H1 (cell line): ENCODE data around the gene OTOS. TPM values are rescaled to one million over a fixed set of nuclear protein-coding genes. Genes with fewer than 3 reads are reported as not detected.

Experiments
- GTF2F1 ChIP-seq: IDR thresholded peaks from 2 replicates; pipeline ENCODE4 v1.6.1; 2012; ENCODE audit warnings: low read depth, low read length, improper control_type of control experiment, borderline replicate concordance
- polyA plus RNA-seq, 7 experiments: library from polyadenylated mRNA; depleted of rRNA in 3 of 7; stranded (reverse) in 5 of 7; unstranded in 2 of 7; fragments of >200 nt in 5 of 7; fragments of 200-250 nt in 2 of 7; gene quantifications; 1 replicate in 5 of 7; 2 replicates in 1 of 7; 4 replicates in 1 of 7; pipeline versions ENCODE4 v1.2.1 to v1.2.3, GENCODE V29; 2011 to 2013; ENCODE audit warnings: missing spikeins in 2 of 7, mixed read lengths in 2 of 7
- total RNA-seq: library from RNA; stranded (reverse); fragmentation: NEBNext Ultra II Directional; extraction: Animal tissue kit (Norgen Biotek cat#: 25700); gene quantifications from 2 replicates; pipeline ENCODE4 v1.2.1, GENCODE V29; 2021
- TF ChIP-seq, protein P1 (sequence below): IDR thresholded peaks from 2 replicates; pipeline ENCODE4 v1.6.1; 2012; ENCODE audit warnings: low read length, inconsistent platforms
- TF ChIP-seq, protein P2 (sequence below): IDR thresholded peaks from 2 replicates; pipeline ENCODE4 v1.6.1; 2012; ENCODE audit warnings: inconsistent platforms
- TF ChIP-seq, protein P3 (sequence below): fragments of 300-600 bp; sonication (generic); IDR thresholded peaks from 2 replicates; pipeline ENCODE4 v1.7.1; 2012; ENCODE audit warnings: low read length, moderate library complexity, mild to moderate bottlenecking, inconsistent platforms; ENCODE audit not compliant: insufficient replicate concordance

OTOS gene
- total and polyA plus RNA-seq, 2 of the 8 experiments (the other 6 are each of a cell fraction or from before 2014, with no cell fraction given): 0.17 TPM; not detected in 1

DNA sequence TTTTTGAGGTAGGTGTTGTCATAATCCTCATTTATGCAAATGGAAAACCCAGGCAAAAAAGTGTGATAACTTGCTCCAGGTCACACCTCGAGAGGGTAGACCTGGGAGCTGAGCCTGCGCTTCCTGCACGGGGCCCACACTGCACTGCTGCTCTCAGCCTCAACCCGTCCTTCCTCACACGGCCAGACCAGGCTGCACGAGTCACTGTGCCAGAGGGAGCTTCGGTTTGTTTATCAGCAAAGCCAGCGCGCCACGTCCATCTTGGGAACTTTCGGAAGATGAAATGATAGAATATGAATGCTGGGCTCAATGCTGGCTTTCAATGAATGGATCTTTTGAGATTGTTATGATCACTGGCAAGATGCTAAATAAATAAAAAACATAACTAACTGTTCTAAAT, 18.8 kb downstream of the OTOS start (continued):
- TF ChIP-seq, protein P1, sequence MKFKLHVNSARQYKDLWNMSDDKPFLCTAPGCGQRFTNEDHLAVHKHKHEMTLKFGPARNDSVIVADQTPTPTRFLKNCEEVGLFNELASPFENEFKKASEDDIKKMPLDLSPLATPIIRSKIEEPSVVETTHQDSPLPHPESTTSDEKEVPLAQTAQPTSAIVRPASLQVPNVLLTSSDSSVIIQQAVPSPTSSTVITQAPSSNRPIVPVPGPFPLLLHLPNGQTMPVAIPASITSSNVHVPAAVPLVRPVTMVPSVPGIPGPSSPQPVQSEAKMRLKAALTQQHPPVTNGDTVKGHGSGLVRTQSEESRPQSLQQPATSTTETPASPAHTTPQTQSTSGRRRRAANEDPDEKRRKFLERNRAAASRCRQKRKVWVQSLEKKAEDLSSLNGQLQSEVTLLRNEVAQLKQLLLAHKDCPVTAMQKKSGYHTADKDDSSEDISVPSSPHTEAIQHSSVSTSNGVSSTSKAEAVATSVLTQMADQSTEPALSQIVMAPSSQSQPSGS: no peak
- TF ChIP-seq GTF2F1: no peak
- TF ChIP-seq, protein P2, sequence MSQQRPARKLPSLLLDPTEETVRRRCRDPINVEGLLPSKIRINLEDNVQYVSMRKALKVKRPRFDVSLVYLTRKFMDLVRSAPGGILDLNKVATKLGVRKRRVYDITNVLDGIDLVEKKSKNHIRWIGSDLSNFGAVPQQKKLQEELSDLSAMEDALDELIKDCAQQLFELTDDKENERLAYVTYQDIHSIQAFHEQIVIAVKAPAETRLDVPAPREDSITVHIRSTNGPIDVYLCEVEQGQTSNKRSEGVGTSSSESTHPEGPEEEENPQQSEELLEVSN: no peak
- TF ChIP-seq, protein P3, sequence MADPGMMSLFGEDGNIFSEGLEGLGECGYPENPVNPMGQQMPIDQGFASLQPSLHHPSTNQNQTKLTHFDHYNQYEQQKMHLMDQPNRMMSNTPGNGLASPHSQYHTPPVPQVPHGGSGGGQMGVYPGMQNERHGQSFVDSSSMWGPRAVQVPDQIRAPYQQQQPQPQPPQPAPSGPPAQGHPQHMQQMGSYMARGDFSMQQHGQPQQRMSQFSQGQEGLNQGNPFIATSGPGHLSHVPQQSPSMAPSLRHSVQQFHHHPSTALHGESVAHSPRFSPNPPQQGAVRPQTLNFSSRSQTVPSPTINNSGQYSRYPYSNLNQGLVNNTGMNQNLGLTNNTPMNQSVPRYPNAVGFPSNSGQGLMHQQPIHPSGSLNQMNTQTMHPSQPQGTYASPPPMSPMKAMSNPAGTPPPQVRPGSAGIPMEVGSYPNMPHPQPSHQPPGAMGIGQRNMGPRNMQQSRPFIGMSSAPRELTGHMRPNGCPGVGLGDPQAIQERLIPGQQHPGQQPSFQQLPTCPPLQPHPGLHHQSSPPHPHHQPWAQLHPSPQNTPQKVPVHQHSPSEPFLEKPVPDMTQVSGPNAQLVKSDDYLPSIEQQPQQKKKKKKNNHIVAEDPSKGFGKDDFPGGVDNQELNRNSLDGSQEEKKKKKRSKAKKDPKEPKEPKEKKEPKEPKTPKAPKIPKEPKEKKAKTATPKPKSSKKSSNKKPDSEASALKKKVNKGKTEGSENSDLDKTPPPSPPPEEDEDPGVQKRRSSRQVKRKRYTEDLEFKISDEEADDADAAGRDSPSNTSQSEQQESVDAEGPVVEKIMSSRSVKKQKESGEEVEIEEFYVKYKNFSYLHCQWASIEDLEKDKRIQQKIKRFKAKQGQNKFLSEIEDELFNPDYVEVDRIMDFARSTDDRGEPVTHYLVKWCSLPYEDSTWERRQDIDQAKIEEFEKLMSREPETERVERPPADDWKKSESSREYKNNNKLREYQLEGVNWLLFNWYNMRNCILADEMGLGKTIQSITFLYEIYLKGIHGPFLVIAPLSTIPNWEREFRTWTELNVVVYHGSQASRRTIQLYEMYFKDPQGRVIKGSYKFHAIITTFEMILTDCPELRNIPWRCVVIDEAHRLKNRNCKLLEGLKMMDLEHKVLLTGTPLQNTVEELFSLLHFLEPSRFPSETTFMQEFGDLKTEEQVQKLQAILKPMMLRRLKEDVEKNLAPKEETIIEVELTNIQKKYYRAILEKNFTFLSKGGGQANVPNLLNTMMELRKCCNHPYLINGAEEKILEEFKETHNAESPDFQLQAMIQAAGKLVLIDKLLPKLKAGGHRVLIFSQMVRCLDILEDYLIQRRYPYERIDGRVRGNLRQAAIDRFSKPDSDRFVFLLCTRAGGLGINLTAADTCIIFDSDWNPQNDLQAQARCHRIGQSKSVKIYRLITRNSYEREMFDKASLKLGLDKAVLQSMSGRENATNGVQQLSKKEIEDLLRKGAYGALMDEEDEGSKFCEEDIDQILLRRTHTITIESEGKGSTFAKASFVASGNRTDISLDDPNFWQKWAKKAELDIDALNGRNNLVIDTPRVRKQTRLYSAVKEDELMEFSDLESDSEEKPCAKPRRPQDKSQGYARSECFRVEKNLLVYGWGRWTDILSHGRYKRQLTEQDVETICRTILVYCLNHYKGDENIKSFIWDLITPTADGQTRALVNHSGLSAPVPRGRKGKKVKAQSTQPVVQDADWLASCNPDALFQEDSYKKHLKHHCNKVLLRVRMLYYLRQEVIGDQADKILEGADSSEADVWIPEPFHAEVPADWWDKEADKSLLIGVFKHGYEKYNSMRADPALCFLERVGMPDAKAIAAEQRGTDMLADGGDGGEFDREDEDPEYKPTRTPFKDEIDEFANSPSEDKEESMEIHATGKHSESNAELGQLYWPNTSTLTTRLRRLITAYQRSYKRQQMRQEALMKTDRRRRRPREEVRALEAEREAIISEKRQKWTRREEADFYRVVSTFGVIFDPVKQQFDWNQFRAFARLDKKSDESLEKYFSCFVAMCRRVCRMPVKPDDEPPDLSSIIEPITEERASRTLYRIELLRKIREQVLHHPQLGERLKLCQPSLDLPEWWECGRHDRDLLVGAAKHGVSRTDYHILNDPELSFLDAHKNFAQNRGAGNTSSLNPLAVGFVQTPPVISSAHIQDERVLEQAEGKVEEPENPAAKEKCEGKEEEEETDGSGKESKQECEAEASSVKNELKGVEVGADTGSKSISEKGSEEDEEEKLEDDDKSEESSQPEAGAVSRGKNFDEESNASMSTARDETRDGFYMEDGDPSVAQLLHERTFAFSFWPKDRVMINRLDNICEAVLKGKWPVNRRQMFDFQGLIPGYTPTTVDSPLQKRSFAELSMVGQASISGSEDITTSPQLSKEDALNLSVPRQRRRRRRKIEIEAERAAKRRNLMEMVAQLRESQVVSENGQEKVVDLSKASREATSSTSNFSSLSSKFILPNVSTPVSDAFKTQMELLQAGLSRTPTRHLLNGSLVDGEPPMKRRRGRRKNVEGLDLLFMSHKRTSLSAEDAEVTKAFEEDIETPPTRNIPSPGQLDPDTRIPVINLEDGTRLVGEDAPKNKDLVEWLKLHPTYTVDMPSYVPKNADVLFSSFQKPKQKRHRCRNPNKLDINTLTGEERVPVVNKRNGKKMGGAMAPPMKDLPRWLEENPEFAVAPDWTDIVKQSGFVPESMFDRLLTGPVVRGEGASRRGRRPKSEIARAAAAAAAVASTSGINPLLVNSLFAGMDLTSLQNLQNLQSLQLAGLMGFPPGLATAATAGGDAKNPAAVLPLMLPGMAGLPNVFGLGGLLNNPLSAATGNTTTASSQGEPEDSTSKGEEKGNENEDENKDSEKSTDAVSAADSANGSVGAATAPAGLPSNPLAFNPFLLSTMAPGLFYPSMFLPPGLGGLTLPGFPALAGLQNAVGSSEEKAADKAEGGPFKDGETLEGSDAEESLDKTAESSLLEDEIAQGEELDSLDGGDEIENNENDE: no peak
